ENCODE results near the gene SCUBE3. TPM values are rescaled to one million over a fixed set of nuclear protein-coding genes. Genes with fewer than 3 reads are reported as not detected.

SCUBE3 gene
- total and polyA plus RNA-seq, 2 of the 8 experiments (the other 6 are each of a cell fraction or from before 2014, with no cell fraction given) = 0.80 to 1.0 TPM

GRCh38 chr6:35167505-35167904 is 46.3 kb upstream of the SCUBE3 start (continued):
- no peak for TF ChIP-seq CHD7 (IDR thresholded peaks at IDR 0.05; ENCODE audit: insufficient replicate concordance, low read length)
- TF ChIP-seq YY1 (IDR thresholded peaks at IDR 0.05; ENCODE audit: low read depth, low read length) = no peak
- no peak for TF ChIP-seq KDM1A (IDR thresholded peaks at IDR 0.05; ENCODE audit: borderline replicate concordance, low read length)
- TF ChIP-seq CBX5 (IDR thresholded peaks at IDR 0.05; ENCODE audit: low read depth, low read length) = no peak
- TF ChIP-seq E2F6 (IDR thresholded peaks at IDR 0.05) = no peak

Measured in H1 (cell line).